ENCODE results near the gene DRAXIN.

DNA sequence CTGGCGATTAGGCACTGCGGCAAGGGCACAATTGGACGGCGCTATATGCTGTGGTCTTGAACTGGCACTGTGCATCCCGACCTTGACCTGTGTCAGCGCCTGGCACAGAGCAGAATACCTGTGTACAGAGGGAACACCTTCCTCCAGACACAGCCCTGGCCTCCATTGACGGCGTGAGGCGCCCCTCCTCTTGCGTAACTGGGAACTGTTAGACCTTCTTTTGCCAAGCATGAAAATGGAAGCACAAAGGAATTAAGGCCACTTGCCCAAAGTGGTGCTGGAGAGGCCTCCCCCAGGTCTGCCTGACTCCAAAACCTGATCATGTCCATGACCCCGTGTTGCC, 37.6 kb downstream of the DRAXIN start:
- no peak for TF ChIP-seq POLR2A (IDR thresholded peaks at IDR 0.05)
- TF ChIP-seq, protein P1, sequence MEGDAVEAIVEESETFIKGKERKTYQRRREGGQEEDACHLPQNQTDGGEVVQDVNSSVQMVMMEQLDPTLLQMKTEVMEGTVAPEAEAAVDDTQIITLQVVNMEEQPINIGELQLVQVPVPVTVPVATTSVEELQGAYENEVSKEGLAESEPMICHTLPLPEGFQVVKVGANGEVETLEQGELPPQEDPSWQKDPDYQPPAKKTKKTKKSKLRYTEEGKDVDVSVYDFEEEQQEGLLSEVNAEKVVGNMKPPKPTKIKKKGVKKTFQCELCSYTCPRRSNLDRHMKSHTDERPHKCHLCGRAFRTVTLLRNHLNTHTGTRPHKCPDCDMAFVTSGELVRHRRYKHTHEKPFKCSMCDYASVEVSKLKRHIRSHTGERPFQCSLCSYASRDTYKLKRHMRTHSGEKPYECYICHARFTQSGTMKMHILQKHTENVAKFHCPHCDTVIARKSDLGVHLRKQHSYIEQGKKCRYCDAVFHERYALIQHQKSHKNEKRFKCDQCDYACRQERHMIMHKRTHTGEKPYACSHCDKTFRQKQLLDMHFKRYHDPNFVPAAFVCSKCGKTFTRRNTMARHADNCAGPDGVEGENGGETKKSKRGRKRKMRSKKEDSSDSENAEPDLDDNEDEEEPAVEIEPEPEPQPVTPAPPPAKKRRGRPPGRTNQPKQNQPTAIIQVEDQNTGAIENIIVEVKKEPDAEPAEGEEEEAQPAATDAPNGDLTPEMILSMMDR (IDR thresholded peaks at IDR 0.05 in 4 of 5, conservative IDR thresholded peaks at IDR 0.05 in 1 of 5): no peak
